Spleen (tissue), 11 donors: ENCODE data around the gene CCNB2. TPM values are rescaled to one million over a fixed set of nuclear protein-coding genes. Genes with fewer than 3 reads are reported as not detected.
"Not testable (repeated sequence)": the region's sequence is repeated elsewhere in the genome, so short reads cannot be mapped to it uniquely, and the experiment has no call there.

ENCODE experiments used
- DNase-seq: peaks from one replicate; pipeline ENCODE4 v3.0.0-alpha.2; 2020
- H3K27ac ChIP-seq, 8 donors: fragments of 200-600 bp; sonication (generic) in 7 of 8; 1 replicate in 4 of 8; 2 replicates in 4 of 8; pipeline versions ENCODE4 v1.5.0 to v1.8.0; 2016 to 2021; ENCODE audit warnings: inconsistent platforms in 4 of 8, mild to moderate bottlenecking in 4 of 8, moderate library complexity in 1 of 8
- H3K27me3 ChIP-seq, 7 donors: fragments of 200-600 bp; sonication (generic) in 6 of 7; replicated peaks in 1 of 7; 1 replicate in 4 of 7; 2 replicates in 3 of 7; pipeline versions ENCODE4 v1.5.0 to v1.8.0; 2016 to 2021; ENCODE audit warnings: inconsistent platforms in 3 of 7, mild to moderate bottlenecking in 1 of 7
- H3K36me3 ChIP-seq, 6 donors: fragments of 200-600 bp; sonication (generic) in 5 of 6; 1 replicate in 4 of 6; 2 replicates in 2 of 6; pipeline versions ENCODE4 v1.5.0 to v1.8.0; 2016 to 2021; ENCODE audit warnings: inconsistent platforms in 2 of 6
- H3K4me1 ChIP-seq, 6 donors: fragments of 200-600 bp; sonication (generic) in 5 of 6; 1 replicate in 3 of 6; 2 replicates in 3 of 6; pipeline versions ENCODE4 v1.5.0 to v1.8.0; 2016 to 2021; ENCODE audit warnings: inconsistent platforms in 3 of 6
- H3K4me3 ChIP-seq, 8 donors: fragments of 200-600 bp; sonication (generic) in 7 of 8; 1 replicate in 4 of 8; 2 replicates in 4 of 8; pipeline versions ENCODE4 v1.5.0 to v1.8.0; 2016 to 2021; ENCODE audit warnings: inconsistent platforms in 4 of 8, mild to moderate bottlenecking in 4 of 8, moderate library complexity in 2 of 8
- H3K9me3 ChIP-seq, 8 donors: fragments of 200-600 bp; sonication (generic) in 7 of 8; 1 replicate in 4 of 8; 2 replicates in 4 of 8; pipeline versions ENCODE4 v1.5.0 to v1.8.0; 2016 to 2021; ENCODE audit warnings: inconsistent platforms in 4 of 8
- POLR2A ChIP-seq, 3 donors: fragments of 450-650 bp; IDR thresholded peaks; one replicate each; pipeline ENCODE4 v1.5.1; 2017; ENCODE audit warnings: antibody characterized with exemption in 3 of 3, mild to moderate bottlenecking in 1 of 3
- POLR2AphosphoS5 ChIP-seq, 3 donors: sonication (generic); formaldehyde crosslinking; IDR thresholded peaks; one replicate each; pipeline ENCODE4 v1.5.1; 2017; ENCODE audit warnings: antibody characterized with exemption in 3 of 3
- WGBS, 5 donors: extraction: QIAGEN DNeasy Blood & Tissue Kit in 3 of 5; methylation state at CpG; one replicate each; pipeline versions ENCODE4 v1.1.5 to v1.1.7; 2013 to 2018; 5-methylcytosine and 5-hydroxymethylcytosine counted together
- intact Hi-C: fragments of 100-400 bp; cut with DNase I; formaldehyde crosslinking; loops from one replicate; pipeline ENCODE4 v1.15.0; 2023; ENCODE audit warnings: low total_unique reads
- polyA plus RNA-seq, 3 donors: library from polyadenylated mRNA; stranded (reverse); fragments of 200-250 nt; gene quantifications; one replicate each; pipeline ENCODE4 v1.2.1, GENCODE V29; 2013
- total RNA-seq, 7 donors: library from RNA; depleted of rRNA in 3 of 7; stranded (reverse); fragments of >200 nt in 3 of 7; fragmentation: NEBNext Ultra II Directional in 4 of 7; extraction: Animal tissue kit (Norgen Biotek cat#: 25700) in 4 of 7; gene quantifications; one replicate each; pipeline versions ENCODE4 v1.1.0 to v1.2.1, GENCODE V29; 2016 to 2021
- TF ChIP-seq, protein P1 (sequence below), 11 experiments: fragments of 200-600 bp in 7 of 11; fragments of 450-650 bp in 4 of 11; sonication (generic) in 4 of 11; IDR thresholded peaks in 8 of 11; conservative IDR thresholded peaks in 3 of 11; 1 replicate in 7 of 11; 2 replicates in 4 of 11; pipeline versions ENCODE4 v1.4.0 to v1.8.0; 2016 to 2021; ENCODE audit warnings: antibody characterized with exemption in 11 of 11, inconsistent platforms in 4 of 11, mild to moderate bottlenecking in 1 of 11
- donor health status: healthy with polysubstance abuse.
- donor health status: DM: no; HTN: no; CAD: no; lungs with moderate emphysema.
- donor health status: DM: no; HTN: no; CAD: no.
- donor health status: Bipolar disorder and iron deficiency.
- donor health status: healthy.
- donor health status: DM: no; HTN: no; CAD: no.
- donor health status: DM: yes; HTN: yes; CAD: no.

Gene CCNB2
- total and polyA plus RNA-seq, 10 donors = 1.3 to 13.5 (median 5.3) TPM

DNA sequence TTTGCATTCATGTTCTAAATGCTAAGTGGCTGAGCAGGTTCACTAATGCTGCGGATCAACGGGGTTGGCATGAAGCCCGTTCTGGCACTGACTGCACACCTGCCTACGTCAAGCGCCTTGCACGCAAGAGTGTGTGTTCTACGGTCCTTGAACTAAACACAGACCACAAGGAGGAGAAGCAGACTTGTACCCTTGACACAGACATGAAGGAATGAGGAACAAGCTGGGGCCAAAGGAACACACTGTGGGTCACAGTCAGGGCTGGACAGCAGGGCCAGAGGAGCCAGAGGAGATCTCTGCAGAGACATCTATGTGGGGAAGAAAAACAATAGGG, 53.7 kb downstream of the CCNB2 start:
- H3K4me1 ChIP-seq = no peaks in the 10 kb centered on the region
- 85 to 94% (median 91%) methylated on average over 7 of the region's 7 CpGs for WGBS, 5 donors
- H3K27me3 ChIP-seq = no peaks in the 10 kb centered on the region
- H3K36me3 ChIP-seq = peaks cover 0 to 93% (median 58%) of the 10 kb centered on the region in 6 donors
- intact Hi-C loops = no loop called here
- H3K4me3 ChIP-seq = no peak overlapping the region
- TF ChIP-seq POLR2AphosphoS5 (IDR thresholded peaks at IDR 0.05) (no peak), POLR2A (IDR thresholded peaks at IDR 0.05) (no peak)
- TF ChIP-seq, protein P1, sequence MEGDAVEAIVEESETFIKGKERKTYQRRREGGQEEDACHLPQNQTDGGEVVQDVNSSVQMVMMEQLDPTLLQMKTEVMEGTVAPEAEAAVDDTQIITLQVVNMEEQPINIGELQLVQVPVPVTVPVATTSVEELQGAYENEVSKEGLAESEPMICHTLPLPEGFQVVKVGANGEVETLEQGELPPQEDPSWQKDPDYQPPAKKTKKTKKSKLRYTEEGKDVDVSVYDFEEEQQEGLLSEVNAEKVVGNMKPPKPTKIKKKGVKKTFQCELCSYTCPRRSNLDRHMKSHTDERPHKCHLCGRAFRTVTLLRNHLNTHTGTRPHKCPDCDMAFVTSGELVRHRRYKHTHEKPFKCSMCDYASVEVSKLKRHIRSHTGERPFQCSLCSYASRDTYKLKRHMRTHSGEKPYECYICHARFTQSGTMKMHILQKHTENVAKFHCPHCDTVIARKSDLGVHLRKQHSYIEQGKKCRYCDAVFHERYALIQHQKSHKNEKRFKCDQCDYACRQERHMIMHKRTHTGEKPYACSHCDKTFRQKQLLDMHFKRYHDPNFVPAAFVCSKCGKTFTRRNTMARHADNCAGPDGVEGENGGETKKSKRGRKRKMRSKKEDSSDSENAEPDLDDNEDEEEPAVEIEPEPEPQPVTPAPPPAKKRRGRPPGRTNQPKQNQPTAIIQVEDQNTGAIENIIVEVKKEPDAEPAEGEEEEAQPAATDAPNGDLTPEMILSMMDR (IDR thresholded peaks at IDR 0.05 in 8 of 11, conservative IDR thresholded peaks at IDR 0.05 in 3 of 11) = no peak
- H3K27ac ChIP-seq = no peak overlapping the region
- DNase-seq = no peak
- H3K9me3 ChIP-seq = no peaks in the 10 kb centered on the region

DNA sequence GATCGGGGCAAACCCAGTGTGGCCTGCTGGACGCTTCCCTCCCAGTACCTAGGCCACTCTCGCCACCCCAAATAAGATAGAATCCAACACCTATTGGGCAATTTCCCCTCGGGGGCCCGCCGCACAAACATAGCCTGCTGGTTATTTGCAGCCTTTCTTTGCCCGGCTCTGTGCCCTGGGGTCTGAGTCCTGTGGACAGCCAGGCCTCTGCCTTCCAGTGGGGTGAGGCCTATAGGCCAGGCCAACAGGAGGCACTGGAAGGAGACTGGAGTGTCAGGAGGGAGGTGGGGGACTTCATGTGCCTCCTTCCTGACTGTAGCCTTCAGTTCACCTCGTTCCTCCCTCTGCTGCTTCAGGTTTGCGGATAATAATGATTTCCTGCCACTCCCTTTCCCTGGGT, 54.3 kb downstream of the CCNB2 start:
- WGBS, 5 donors = 50 to 81% (median 67%) methylated on average over 9 of the region's 9 CpGs
- intact Hi-C loops = no loop called here
- DNase-seq = no peak
- Histone ChIP-seq H3K27me3 (no peaks in the 10 kb centered on the region), H3K36me3 (peaks cover 0 to 87% (median 56%) of the 10 kb centered on the region in 6 donors), H3K9me3 (no peaks in the 10 kb centered on the region), H3K4me3 (no peak overlapping the region), H3K4me1 (no peaks in the 10 kb centered on the region), H3K27ac (no peak overlapping the region)
- TF ChIP-seq, protein P1 (IDR thresholded peaks at IDR 0.05 in 8 of 11, conservative IDR thresholded peaks at IDR 0.05 in 3 of 11) = no peak
- no peak for TF ChIP-seq POLR2AphosphoS5 (IDR thresholded peaks at IDR 0.05)
- TF ChIP-seq POLR2A (IDR thresholded peaks at IDR 0.05) = no peak

DNA sequence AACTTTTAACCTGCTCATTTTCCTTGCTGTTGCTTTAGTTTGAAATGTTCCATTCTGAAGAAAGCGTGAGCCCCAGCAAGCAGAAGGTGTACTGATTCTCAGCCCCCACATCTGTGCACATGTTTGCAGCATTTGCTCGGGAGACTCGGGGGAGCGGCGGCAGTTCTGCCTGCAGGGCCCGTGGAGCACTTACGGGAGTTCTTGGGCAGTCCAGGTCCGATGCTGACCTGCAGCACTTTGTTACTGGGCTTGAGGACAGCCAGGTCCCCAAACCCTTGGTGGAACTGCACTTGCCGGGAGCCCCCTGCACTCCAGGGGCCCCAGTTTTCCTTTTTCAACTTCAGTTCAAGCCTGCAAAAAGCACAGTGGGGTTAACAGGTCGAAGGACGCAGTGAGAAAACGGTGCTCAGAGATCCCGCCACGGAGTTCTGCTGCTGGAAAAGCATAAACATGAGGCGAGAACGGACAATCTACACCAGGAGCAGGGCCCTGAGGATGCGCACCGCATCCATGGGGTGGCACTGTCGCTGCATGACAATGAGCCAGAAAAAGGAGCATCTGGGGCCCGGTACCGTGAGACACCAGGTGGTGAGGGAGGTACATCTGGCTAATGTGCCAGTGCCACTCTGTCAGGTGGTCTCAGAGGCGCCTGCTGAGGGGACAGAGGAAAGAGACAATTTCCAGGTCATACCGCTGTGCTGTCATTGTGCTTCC, 56.1 kb downstream of the CCNB2 start:
- H3K9me3 ChIP-seq = no peaks in the 10 kb centered on the region
- intact Hi-C loops = no loop called here
- no peak overlapping the region for H3K27ac ChIP-seq
- no peaks in the 10 kb centered on the region for H3K4me1 ChIP-seq
- whole genome bisulfite sequencing, 5 donors = 89 to 91% (median 90%) methylated on average over 23 of the region's 23 CpGs
- H3K4me3 ChIP-seq = no peak overlapping the region
- no peak for DNase-seq
- no peaks in the 10 kb centered on the region for H3K27me3 ChIP-seq
- H3K36me3 ChIP-seq = peaks cover 0 to 81% (median 50%) of the 10 kb centered on the region in 6 donors
- TF ChIP-seq, protein P1 (IDR thresholded peaks at IDR 0.05 in 8 of 11, conservative IDR thresholded peaks at IDR 0.05 in 3 of 11) = peak in 6 of 11 experiments; percentile 13 to 45 (median 24)
- no peak for TF ChIP-seq POLR2A (IDR thresholded peaks at IDR 0.05)

DNA sequence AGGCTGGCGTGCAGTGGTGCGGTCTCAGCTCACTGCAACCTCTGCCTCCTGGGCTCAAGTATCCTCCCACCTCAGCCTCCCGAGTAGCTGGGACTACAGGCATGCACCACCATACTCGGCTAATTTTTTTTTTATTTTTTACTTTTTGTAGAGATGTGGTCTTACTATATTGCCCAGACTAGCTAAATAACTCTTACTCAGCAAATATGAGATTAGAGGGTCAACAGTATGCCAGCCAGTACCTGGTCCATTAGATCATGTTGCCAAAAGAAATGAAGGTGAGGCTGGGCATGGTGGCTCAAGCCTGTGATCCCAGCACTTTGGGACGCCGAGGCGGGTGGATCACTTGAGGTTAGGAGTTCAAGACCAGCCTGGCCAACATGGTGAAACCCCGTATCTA, 57.1 kb downstream of the CCNB2 start:
- H3K9me3 ChIP-seq, H3K27ac ChIP-seq, H3K4me3 ChIP-seq, H3K27me3 ChIP-seq, intact Hi-C loops, DNase-seq, H3K4me1 ChIP-seq: not testable (repeated sequence)
- 93 to 99% (median 96%) methylated on average over 8 of the region's 8 CpGs for WGBS, 5 donors
- peaks cover 0 to 75% (median 45%) of the 10 kb centered on the region in 6 donors for H3K36me3 ChIP-seq
